GM11168 (cell line): Measurements from ENCODE around the gene GM2A.

Experiments
- in situ Hi-C: fragments of 300-500 bp; cut with MboI; formaldehyde crosslinking; loops from one replicate; pipeline ENCODE4 v1.12.0; 2022; ENCODE audit warnings: low sequenced_read_pairs; ENCODE audit not compliant: unreplicated experiment

GM2A gene

DNA sequence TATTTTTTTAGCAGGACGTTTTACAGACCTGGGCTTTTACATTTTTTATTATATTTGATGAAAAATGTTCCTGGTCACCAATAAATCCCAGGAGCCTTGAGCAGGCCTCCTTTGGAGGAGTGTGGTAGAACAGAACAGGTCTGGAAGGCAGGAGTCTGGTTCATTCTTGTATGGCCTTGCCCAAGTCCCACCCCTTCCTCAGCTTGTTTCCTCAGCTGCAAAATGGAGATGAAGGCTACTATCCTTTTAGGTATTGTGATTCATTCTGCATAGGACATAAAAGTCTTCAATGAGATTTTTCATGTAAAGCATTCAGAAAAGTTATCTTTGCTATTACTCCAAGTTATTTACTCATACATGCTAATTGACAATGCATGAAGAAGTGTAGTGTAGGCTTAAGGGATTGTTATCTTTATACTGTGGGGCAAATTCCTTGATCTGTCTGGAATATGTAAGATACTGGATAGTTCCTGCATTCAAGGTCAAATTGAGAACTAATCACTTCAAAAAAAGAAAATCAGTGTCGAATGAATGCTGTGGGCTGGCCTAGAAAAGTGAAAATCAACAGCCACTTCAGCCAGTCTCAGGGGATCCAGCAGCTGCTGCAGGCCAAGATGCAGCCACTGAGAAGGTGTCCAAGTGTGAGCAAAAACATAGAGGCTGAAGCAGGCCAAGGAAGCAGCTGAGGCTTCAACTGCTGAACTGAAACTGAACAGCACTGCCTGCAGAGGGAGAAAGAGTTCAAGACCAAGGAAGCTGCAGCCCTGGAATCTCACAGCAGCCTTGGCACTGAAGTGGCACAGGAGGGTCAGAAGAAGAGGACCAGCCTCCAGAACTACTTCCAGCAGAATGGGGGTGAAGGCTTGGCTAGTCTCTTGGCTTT lies 66.1 kb downstream of the GM2A start:
- in situ Hi-C loops, result no loop called here
